ENCODE results near the gene TMPRSS2. TPM values are rescaled to one million over a fixed set of nuclear protein-coding genes. Genes with fewer than 3 reads are reported as not detected.

The TMPRSS2 gene
- total RNA-seq, 1 experiment from 2014 or later, result 1.1 TPM

GRCh38 chr21:41506611-41507520 is 1.1 kb downstream of the TMPRSS2 start:
- Histone ChIP-seq H3K27me3 (ENCODE audit: insufficient read depth, low read length) (peaks cover 6% of the 10 kb centered on the region), H3K27ac (ENCODE audit: low read depth, low read length) (no peak overlapping the region), H3K4me2 (ENCODE audit: low read length) (no peak overlapping the region), H3K36me3 (ENCODE audit: control insufficient read depth in 1 of 2, insufficient read depth in 2 of 2, low read length in 2 of 2) (no peaks in the 10 kb centered on the region), H3K9ac (ENCODE audit: low read length) (no peak overlapping the region), H2AFZ (ENCODE audit: low read depth, low read length, poor library complexity, severe bottlenecking) (no peak overlapping the region), H3K9me2 (ENCODE audit: insufficient read depth) (no peaks in the 10 kb centered on the region), H3K4me1 (ENCODE audit: control insufficient read depth in 1 of 2, insufficient read depth in 2 of 2, low read length in 2 of 2) (no peaks in the 10 kb centered on the region), H3K9me3 (ENCODE audit: control insufficient read depth in 1 of 2, insufficient read depth in 1 of 2, low read depth in 1 of 2, low read length in 2 of 2) (no peaks in the 10 kb centered on the region), H4K20me1 (ENCODE audit: insufficient read depth) (no peaks in the 10 kb centered on the region), H3K79me2 (ENCODE audit: insufficient read depth, low read length) (no peaks in the 10 kb centered on the region), H3K4me3 (replicated peaks in 1 of 2; ENCODE audit: low read depth in 1 of 2, low read length in 2 of 2) (no peak overlapping the region)
- ATAC-seq (no peak), DNase-seq (ENCODE audit: low read depth, low spot score) (no peak)
- intact Hi-C loops (cut with micrococcal nuclease), result no loop called here
- ChIA-PET RAD21 (ENCODE audit: low non-redundant PET in 1 of 2, low total read pairs in 2 of 2, uncharacterized antibody in 2 of 2, unreplicated experiment in 2 of 2) (no interaction called here), CTCF (no interaction called here), POLR2A (no interaction called here)
- TF ChIP-seq ZBTB33 (IDR thresholded peaks at IDR 0.05; ENCODE audit: extremely low read depth, insufficient replicate concordance, low read length) (no peak), CEBPB (IDR thresholded peaks at IDR 0.05; ENCODE audit: low read depth) (no peak), ZFX (IDR thresholded peaks at IDR 0.05) (no peak), EGR1 (IDR thresholded peaks at IDR 0.05; ENCODE audit: low read depth) (no peak), ATF3 (IDR thresholded peaks at IDR 0.05) (no peak), YY1 (IDR thresholded peaks at IDR 0.05; ENCODE audit: extremely low read depth, insufficient replicate concordance, low read depth, low read length) (no peak), EZH2 (IDR thresholded peaks at IDR 0.05) (no peak), EZH2phosphoT487 (IDR thresholded peaks at IDR 0.05; ENCODE audit: borderline replicate concordance) (no peak), MAX (IDR thresholded peaks at IDR 0.05) (no peak), TCF7L2 (IDR thresholded peaks at IDR 0.05; ENCODE audit: borderline replicate concordance, extremely low read depth, insufficient read depth, insufficient read length) (no peak), REST (IDR thresholded peaks at IDR 0.05; ENCODE audit: low read depth) (no peak)
- no TSS peak for BruUV-seq (replicated peaks)

Measured in HCT116 (cell line).